H1 (cell line): ENCODE measurements around the gene SMTNL2. TPM values are rescaled to one million over a fixed set of nuclear protein-coding genes. Genes with fewer than 3 reads are reported as not detected.

Source experiments
- CTCF ChIA-PET: fragments of 300-600 bp; sonication (Branson Sonifier 250); formaldehyde crosslinking; loops from one replicate; lab custom pipeline; 2021; ENCODE audit not compliant: partially characterized antibody; lab: Charles Lee
- POLR2A ChIA-PET: fragments of 300-600 bp; sonication (Branson Sonifier 250); formaldehyde crosslinking; loops from one replicate; lab custom pipeline; 2021; ENCODE audit warnings: inconsistent platforms; ENCODE audit not compliant: partially characterized antibody; lab: Charles Lee
- DNase-seq, 2 experiments: peaks; one replicate each; pipeline versions ENCODE4 v3.0.0 to v3.0.0-alpha.2; 2010 to 2022; ENCODE audit warnings: low spot score in 2 of 2, low read depth in 1 of 2, mixed read lengths in 1 of 2
- FAIRE-seq: peaks from 2 replicates; lab custom pipeline; 2011; peaks lifted over from hg19 to GRCh38; lab: Jason Lieb, UNC
- H2AFZ ChIP-seq: 2 replicates; pipeline ENCODE4 v1.8.1; 2012; ENCODE audit warnings: low read length, inconsistent platforms
- H2AK5ac ChIP-seq: 2 replicates; pipeline ENCODE4 v1.6.1; 2013; ENCODE audit warnings: low read depth, low read length
- H2BK120ac ChIP-seq: replicated peaks from 2 replicates; pipeline ENCODE3; 2013; ENCODE audit warnings: low read depth, low read length, inconsistent platforms
- H2BK12ac ChIP-seq: 2 replicates; pipeline ENCODE4 v1.6.1; 2013; ENCODE audit warnings: low read depth, low read length
- H2BK15ac ChIP-seq: 2 replicates; pipeline ENCODE4 v1.6.1; 2013; ENCODE audit warnings: low read length
- H2BK20ac ChIP-seq: 2 replicates; pipeline ENCODE4 v1.6.1; 2013; ENCODE audit warnings: low read length
- H2BK5ac ChIP-seq: 2 replicates; pipeline ENCODE4 v1.6.1; 2013; ENCODE audit warnings: low read depth, low read length
- H3K14ac ChIP-seq: 2 replicates; pipeline ENCODE4 v1.6.1; 2013; ENCODE audit warnings: inconsistent platforms; ENCODE audit not compliant: insufficient read length
- H3K18ac ChIP-seq: 2 replicates; pipeline ENCODE4 v1.6.1; 2013; ENCODE audit warnings: low read length; ENCODE audit errors: extremely low read depth
- H3K23ac ChIP-seq: 2 replicates; pipeline ENCODE4 v1.6.1; 2013; ENCODE audit warnings: inconsistent platforms; ENCODE audit not compliant: insufficient read length
- H3K23me2 ChIP-seq: 2 replicates; pipeline ENCODE4 v1.6.1; 2013; ENCODE audit warnings: low read depth, low read length
- H3K27ac ChIP-seq: 2 replicates; pipeline ENCODE4 v1.6.1; 2011; ENCODE audit warnings: low read depth, low read length, inconsistent platforms
- H3K27me3 ChIP-seq, 4 experiments: replicated peaks in 1 of 4; 1 replicate in 1 of 4; 2 replicates in 3 of 4; pipeline versions ENCODE4 v1.6.1 to v1.8.1; 2011 to 2013; ENCODE audit warnings: low read length in 3 of 4, mild to moderate bottlenecking in 3 of 4, inconsistent platforms in 2 of 4, mixed read lengths in 2 of 4, moderate library complexity in 1 of 4; ENCODE audit not compliant: control insufficient read depth in 3 of 4, insufficient read depth in 3 of 4; ENCODE audit errors: extremely low read depth in 1 of 4
- H3K36me3 ChIP-seq, 4 experiments: 2 replicates each; pipeline versions ENCODE4 v1.6.1 to v1.8.1; 2011 to 2013; ENCODE audit warnings: mild to moderate bottlenecking in 4 of 4, low read length in 3 of 4, moderate library complexity in 2 of 4, control low read depth in 1 of 4, inconsistent platforms in 1 of 4; ENCODE audit not compliant: insufficient read depth in 4 of 4, control insufficient read depth in 2 of 4
- H3K4ac ChIP-seq: replicated peaks from 2 replicates; pipeline ENCODE3; 2013; ENCODE audit warnings: low read length, low read depth, mixed read lengths, inconsistent platforms; ENCODE audit not compliant: insufficient read length
- H3K4me1 ChIP-seq, 4 experiments: replicated peaks in 1 of 4; 1 replicate in 1 of 4; 2 replicates in 3 of 4; pipeline versions ENCODE4 v1.6.1 to v1.8.1; 2011 to 2013; ENCODE audit warnings: low read length in 3 of 4, inconsistent platforms in 2 of 4, mixed read lengths in 1 of 4; ENCODE audit not compliant: insufficient read depth in 4 of 4, control insufficient read depth in 3 of 4
- H3K4me2 ChIP-seq, 2 experiments: 2 replicates each; pipeline versions ENCODE4 v1.6.1 to v1.8.1; 2011 to 2013; ENCODE audit warnings: low read depth in 2 of 2, low read length in 2 of 2, control low read depth in 1 of 2, inconsistent platforms in 1 of 2, mild to moderate bottlenecking in 1 of 2; ENCODE audit not compliant: insufficient read depth in 1 of 2
- H3K4me3 ChIP-seq, 4 experiments: fragments of 200-600, 300-600 bp in 1 of 4; sonication (generic), shearing (Covaris generic), sonication (Bioruptor Twin) in 1 of 4; 2 replicates each; pipeline versions ENCODE4 v1.5.1 to v1.8.1; 2011 to 2016; ENCODE audit warnings: low read length in 4 of 4, low read depth in 3 of 4, control low read depth in 2 of 4, inconsistent platforms in 2 of 4, mild to moderate bottlenecking in 2 of 4, mixed read lengths in 1 of 4, moderate library complexity in 1 of 4; ENCODE audit not compliant: insufficient read depth in 2 of 4; ENCODE audit errors: extremely low read depth in 1 of 4
- H3K56ac ChIP-seq: replicated peaks from 2 replicates; pipeline ENCODE3; 2013; ENCODE audit warnings: low read depth, mild to moderate bottlenecking, mixed read lengths, low read length, inconsistent platforms; ENCODE audit not compliant: insufficient read length
- H3K79me1 ChIP-seq: 2 replicates; pipeline ENCODE4 v1.6.1; 2013; ENCODE audit warnings: low read depth, low read length, control low read depth
- H3K79me2 ChIP-seq, 2 experiments: 2 replicates each; pipeline versions ENCODE4 v1.6.1 to v1.8.1; 2012 to 2013; ENCODE audit warnings: low read length in 2 of 2, mild to moderate bottlenecking in 2 of 2, inconsistent platforms in 1 of 2; ENCODE audit not compliant: insufficient read depth in 2 of 2, control insufficient read depth in 1 of 2
- H3K9ac ChIP-seq, 4 experiments: replicated peaks in 1 of 4; 1 replicate in 1 of 4; 2 replicates in 3 of 4; pipeline versions ENCODE4 v1.6.1 to v1.8.1; 2011 to 2013; ENCODE audit warnings: low read depth in 3 of 4, low read length in 3 of 4, control low read depth in 2 of 4, mild to moderate bottlenecking in 2 of 4, moderate library complexity in 2 of 4, inconsistent platforms in 1 of 4; ENCODE audit errors: extremely low read depth in 1 of 4
- H3K9me3 ChIP-seq, 2 experiments: 2 replicates each; pipeline versions ENCODE4 v1.6.1 to v1.8.1; 2012 to 2013; ENCODE audit warnings: mild to moderate bottlenecking in 2 of 2, moderate library complexity in 2 of 2, control low read depth in 1 of 2, inconsistent platforms in 1 of 2, low read depth in 1 of 2, low read length in 1 of 2, mixed read lengths in 1 of 2; ENCODE audit not compliant: insufficient read depth in 2 of 2
- H4K20me1 ChIP-seq, 2 experiments: replicated peaks in 1 of 2; 2 replicates each; pipeline versions ENCODE3 to v1.8.1; 2011 to 2013; ENCODE audit warnings: inconsistent platforms in 2 of 2, low read length in 2 of 2, mild to moderate bottlenecking in 1 of 2; ENCODE audit not compliant: insufficient read depth in 2 of 2, control insufficient read depth in 1 of 2
- H4K5ac ChIP-seq: 2 replicates; pipeline ENCODE4 v1.6.1; 2013; ENCODE audit warnings: low read length, low read depth, mixed read lengths, inconsistent platforms; ENCODE audit not compliant: insufficient read length
- H4K8ac ChIP-seq: 2 replicates; pipeline ENCODE4 v1.8.0; 2013; ENCODE audit warnings: mild to moderate bottlenecking, moderate library complexity, low read length, inconsistent platforms; ENCODE audit not compliant: insufficient read depth; ENCODE audit errors: extremely low read depth
- H4K91ac ChIP-seq: replicated peaks from 2 replicates; pipeline ENCODE3; 2013; ENCODE audit warnings: low read length, mixed read lengths, inconsistent platforms; ENCODE audit not compliant: insufficient read length
- EP300 ChIP-seq, 2 experiments: IDR thresholded peaks; 1 replicate in 1 of 2; 2 replicates in 1 of 2; pipeline ENCODE4 v1.6.1; 2011 to 2012; ENCODE audit warnings: low read depth in 2 of 2, low read length in 2 of 2, mild to moderate bottlenecking in 2 of 2, borderline replicate concordance in 1 of 2, inconsistent platforms in 1 of 2, moderate library complexity in 1 of 2
- MAFK ChIP-seq: IDR thresholded peaks from 2 replicates; pipeline ENCODE4 v1.6.1; 2012; ENCODE audit warnings: low read depth, mild to moderate bottlenecking, improper control_type of control experiment, low read length
- POU5F1 ChIP-seq: IDR thresholded peaks from 2 replicates; pipeline ENCODE4 v1.6.1; 2011; ENCODE audit warnings: low read depth, mild to moderate bottlenecking, low read length, moderate library complexity
- SP4 ChIP-seq: IDR thresholded peaks from 2 replicates; pipeline ENCODE4 v1.6.1; 2012; ENCODE audit warnings: low read length, inconsistent platforms
- WGBS, 2 experiments: shearing (Covaris generic) in 1 of 2; methylation state at CpG; one replicate each; pipeline versions ENCODE4 v1.1.6 to v1.1.7; 2013 to 2015; ENCODE audit warnings: low lambda C conversion rate in 2 of 2, mixed read lengths in 2 of 2, inconsistent platforms in 1 of 2, low coverage in 1 of 2, missing lambda C conversion rate in 1 of 2; ENCODE audit not compliant: insufficient replicate concordance in 2 of 2, insufficient coverage in 1 of 2, insufficient read length in 1 of 2; ENCODE audit errors: extremely low coverage in 1 of 2, missing lambda C conversion rate in 1 of 2; 5-methylcytosine and 5-hydroxymethylcytosine counted together
- polyA plus RNA-seq, 7 experiments: library from polyadenylated mRNA; depleted of rRNA in 3 of 7; stranded (reverse) in 5 of 7; unstranded in 2 of 7; fragments of >200 nt in 5 of 7; fragments of 200-250 nt in 2 of 7; gene quantifications; 1 replicate in 5 of 7; 2 replicates in 1 of 7; 4 replicates in 1 of 7; pipeline versions ENCODE4 v1.2.1 to v1.2.3, GENCODE V29; 2011 to 2013; ENCODE audit warnings: missing spikeins in 2 of 7, mixed read lengths in 2 of 7
- total RNA-seq: library from RNA; stranded (reverse); fragmentation: NEBNext Ultra II Directional; extraction: Animal tissue kit (Norgen Biotek cat#: 25700); gene quantifications from 2 replicates; pipeline ENCODE4 v1.2.1, GENCODE V29; 2021
- TF ChIP-seq, protein P1 (sequence below): IDR thresholded peaks from 2 replicates; pipeline ENCODE4 v1.6.1; 2012; ENCODE audit warnings: inconsistent platforms

The SMTNL2 gene
- total and polyA plus RNA-seq, 2 of the 8 experiments (the other 6 are each of a cell fraction or from before 2014, with no cell fraction given): 3.6 to 4.5 TPM

GRCh38 chr17:4544951-4545216, 39.4 kb upstream of the SMTNL2 start:
- Histone ChIP-seq H3K79me2 (no peaks in the 10 kb centered on the region), H3K9me3 (no peaks in the 10 kb centered on the region), H3K56ac (no peak overlapping the region), H3K4me2 (no peak overlapping the region), H3K36me3 (peaks cover 49 to 91% (median 66%) of the 10 kb centered on the region in 4 experiments), H2BK15ac (no peak overlapping the region), H4K8ac (no peak overlapping the region), H3K23ac (no peak overlapping the region), H3K4me1 (no peaks in the 10 kb centered on the region; a peak in 1 of 7 replicates)
- POLR2A ChIA-PET: interaction anchor here (0.6 to 37.1 kb wide), 4 partner anchors 2 to 138 kb away, joined by 3 to 546 read pairs (median 275); partner anchors contain the start of genes GGT6 and MYBBP1A
- CTCF ChIA-PET: interaction anchor here (1.3 to 2.7 kb wide), 3 partner anchors 22 to 124 kb away, joined by 3 to 10 read pairs (median 5); partner anchors contain the start of gene SPNS2
- DNase-seq: no peak
- no peak for TF ChIP-seq POU5F1
- TF ChIP-seq EP300 (IDR thresholded peaks at IDR 0.05; ENCODE audit: borderline replicate concordance in 1 of 2, low read depth in 2 of 2, low read length in 2 of 2): no peak
- TF ChIP-seq, protein P1, sequence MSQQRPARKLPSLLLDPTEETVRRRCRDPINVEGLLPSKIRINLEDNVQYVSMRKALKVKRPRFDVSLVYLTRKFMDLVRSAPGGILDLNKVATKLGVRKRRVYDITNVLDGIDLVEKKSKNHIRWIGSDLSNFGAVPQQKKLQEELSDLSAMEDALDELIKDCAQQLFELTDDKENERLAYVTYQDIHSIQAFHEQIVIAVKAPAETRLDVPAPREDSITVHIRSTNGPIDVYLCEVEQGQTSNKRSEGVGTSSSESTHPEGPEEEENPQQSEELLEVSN: no peak
- no peak for TF ChIP-seq MAFK
- no peak for TF ChIP-seq SP4
- TF ChIP-seq, all 59 proteins: peak for 0
- H2AK5ac ChIP-seq: no peak overlapping the region
- H2BK12ac ChIP-seq: no peak overlapping the region
- no peak overlapping the region for H3K14ac ChIP-seq
- H3K23me2 ChIP-seq: no peaks in the 10 kb centered on the region
- no peak overlapping the region for H3K4ac ChIP-seq
- peaks cover 9 to 38% of the 10 kb centered on the region in 2 experiments for H4K20me1 ChIP-seq
- no peak overlapping the region for H2BK5ac ChIP-seq
- 90 to 100% methylated on average over 5 to 6 of the region's 18 CpGs for WGBS, 2 experiments
- no peak overlapping the region for H3K9ac ChIP-seq
- H3K27me3 ChIP-seq: no peaks in the 10 kb centered on the region
- H3K79me1 ChIP-seq: no peaks in the 10 kb centered on the region; the same call in 1 of the 2 replicates
- no peak overlapping the region for H3K18ac ChIP-seq
- no peak for FAIRE-seq
- no peak overlapping the region for H2BK20ac ChIP-seq
- no peak overlapping the region for H4K91ac ChIP-seq
- no peak overlapping the region for H2AFZ ChIP-seq
- no peak overlapping the region for H2BK120ac ChIP-seq
- H3K4me3 ChIP-seq: no peak overlapping the region
- no peak overlapping the region for H3K27ac ChIP-seq
- H4K5ac ChIP-seq: no peak overlapping the region
